Fibroblast of gingiva (primary cell): Measurements from ENCODE around the gene MAP3K12.
"Not testable (repeated sequence)": the region's sequence is repeated elsewhere in the genome, so short reads cannot be mapped to it uniquely, and the experiment has no call there.

ENCODE experiments used
- DNase-seq: peaks from one replicate; pipeline ENCODE4 v3.0.0-alpha.2; 2011; ENCODE audit warnings: low read depth

Gene MAP3K12

GRCh38 chr12:53441040-53441833, 58.0 kb downstream of the MAP3K12 start, which contains the start of gene PRR13:
Gene PRR13 (plus strand): TSS chr12:53441734. CDS start chr12:53442715, 981 bp downstream.
- peak; percentile 99 for DNase-seq

- DNase-seq: not testable (repeated sequence)
Observed at GRCh38 chr12:53439582-53439981, 59.7 kb downstream of the MAP3K12 start.

- not testable (repeated sequence) for DNase-seq
Observed at GRCh38 chr12:53435326-53435725, 63.9 kb downstream of the MAP3K12 start.

- peak; percentile 38 for DNase-seq
Observed at GRCh38 chr12:53431187-53431586, 68.1 kb downstream of the MAP3K12 start.

- no peak for DNase-seq
Observed at GRCh38 chr12:53430116-53430515, 69.1 kb downstream of the MAP3K12 start.
